ENCODE results near the gene PARD3.

GRCh38 chr10:34690383-34691049, 124.6 kb downstream of the PARD3 start:
- TF ChIP-seq CTCF (IDR thresholded peaks at IDR 0.05) (no peak), POLR2AphosphoS5 (IDR thresholded peaks at IDR 0.05) (no peak), POLR2A (IDR thresholded peaks at IDR 0.05; ENCODE audit: low read depth) (no peak)
